Posterior vena cava (tissue), 2 donors: ENCODE data around the gene OSTF1. TPM values are rescaled to one million over a fixed set of nuclear protein-coding genes. Genes with fewer than 3 reads are reported as not detected.
A peak's percentile ranks its signal among the peaks of the same experiment; 100 is the strongest.

Experiments
- DNase-seq: peaks from one replicate; pipeline ENCODE4 v3.0.0-alpha.2; 2020; ENCODE audit warnings: low spot score
- intact Hi-C, 2 donors: fragments of 100-400 bp; cut with DNase I; formaldehyde crosslinking; loops; one replicate each; pipeline versions ENCODE4 v1.14.1 to v1.14.2; 2022 to 2023
- total RNA-seq, 2 donors: library from RNA; stranded (reverse); fragmentation: NEBNext Ultra II Directional; extraction: Animal tissue kit (Norgen Biotek cat#: 25700); gene quantifications; one replicate each; pipeline ENCODE4 v1.2.1, GENCODE V29; 2021
- donor health status: DM: yes; HTN: yes; CAD: no.
- donor health status: DM: yes; HTN: yes; CAD: no.

Gene OSTF1
- total RNA-seq, 2 donors from 2014 or later, result 36.5 to 40.2 TPM

- intact Hi-C loops, result loop anchor here in 1 of 2 donors (10.0 kb wide), 1 partner anchor 309 kb away; no protein-coding TSS in a partner anchor
These were observed 4.9 kb upstream of the OSTF1 start for GRCh38 chr9:75083188-75083970.

GRCh38 chr9:75084081-75084672 lies 4.1 kb upstream of the OSTF1 start:
- intact Hi-C loops, result loop anchor here in 1 of 2 donors (10.0 kb wide), 1 partner anchor 309 kb away; no protein-coding TSS in a partner anchor
- no peak for DNase-seq

More at GRCh38 chr9:75083188-75083970, 4.9 kb upstream of the OSTF1 start:
- DNase-seq, result no peak

GRCh38 chr9:75085640-75086039 lies 2.7 kb upstream of the OSTF1 start:
- DNase-seq, result no peak
- intact Hi-C loops, result loop anchor here in 1 of 2 donors (10.0 kb wide), 1 partner anchor 311 kb away; no protein-coding TSS in a partner anchor

GRCh38 chr9:75086541-75087288 lies 1.6 kb upstream of the OSTF1 start:
- DNase-seq, result no peak

GRCh38 chr9:75087289-75087823 lies 958 bp upstream of the OSTF1 start:
- intact Hi-C loops, result loop anchor here in 1 of 2 donors (10.0 kb wide), 1 partner anchor 313 kb away; no protein-coding TSS in a partner anchor
- DNase-seq, result no peak

More at GRCh38 chr9:75086541-75087288, 1.6 kb upstream of the OSTF1 start:
- intact Hi-C loops, result loop anchor here in 1 of 2 donors (10.0 kb wide), 1 partner anchor 312 kb away; no protein-coding TSS in a partner anchor

GRCh38 chr9:75088646-75089372 lies 495 bp downstream of the OSTF1 start:
- peak; percentile 92 for DNase-seq
- intact Hi-C loops, result loop anchor here in 1 of 2 donors (10.0 kb wide), 1 partner anchor 314 kb away; no protein-coding TSS in a partner anchor

GRCh38 chr9:75089373-75089766 lies 1.1 kb downstream of the OSTF1 start:
- DNase-seq, result no peak
- intact Hi-C loops, result loop anchor here in 1 of 2 donors (10.0 kb wide), 1 partner anchor 315 kb away; no protein-coding TSS in a partner anchor

GRCh38 chr9:75090579-75090978 lies 2.3 kb downstream of the OSTF1 start:
- intact Hi-C loops, result no loop called here

GRCh38 chr9:75092766-75093165 lies 4.5 kb downstream of the OSTF1 start:
- intact Hi-C loops, result no loop called here
- DNase-seq, result no peak

More at GRCh38 chr9:75090579-75090978, 2.3 kb downstream of the OSTF1 start:
- DNase-seq, result no peak

- intact Hi-C loops, result no loop called here
- DNase-seq, result no peak
These were observed 8.5 kb downstream of the OSTF1 start for GRCh38 chr9:75096796-75097195.

GRCh38 chr9:75101004-75101588 lies 12.8 kb downstream of the OSTF1 start:
- intact Hi-C loops, result no loop called here
- no peak for DNase-seq

GRCh38 chr9:75102177-75102790 lies 14.0 kb downstream of the OSTF1 start:
- DNase-seq, result no peak
- intact Hi-C loops, result no loop called here

GRCh38 chr9:75104607-75105006 lies 16.3 kb downstream of the OSTF1 start:
- DNase-seq, result no peak
- intact Hi-C loops, result no loop called here

GRCh38 chr9:75105019-75105540 lies 16.8 kb downstream of the OSTF1 start:
- intact Hi-C loops, result no loop called here
- DNase-seq, result no peak

GRCh38 chr9:75105841-75106240 lies 17.5 kb downstream of the OSTF1 start:
- intact Hi-C loops, result no loop called here
- DNase-seq, result no peak

GRCh38 chr9:75106857-75107256 lies 18.5 kb downstream of the OSTF1 start:
- intact Hi-C loops, result no loop called here
- no peak for DNase-seq

GRCh38 chr9:75108571-75108970 lies 20.3 kb downstream of the OSTF1 start:
- intact Hi-C loops, result no loop called here
- peak; percentile 88 for DNase-seq
